ENCODE measurements around the gene ALPP.

Gene ALPP

GRCh38 chr2:232339121-232340081 is 39.1 kb upstream of the ALPP start:
- no peak for DNase-seq (ENCODE audit: low read depth)
- TF ChIP-seq CTCF (IDR thresholded peaks at IDR 0.05; ENCODE audit: low read length, missing control alignments), result peak; percentile 10
- H3K4me3 ChIP-seq (replicated peaks; ENCODE audit: low read depth, low read length), result no peak overlapping the region

- DNase-seq (ENCODE audit: low read depth), result no peak
- TF ChIP-seq CTCF (IDR thresholded peaks at IDR 0.05; ENCODE audit: low read length, missing control alignments), result no peak
- H3K4me3 ChIP-seq (replicated peaks; ENCODE audit: low read depth, low read length), result no peak overlapping the region
These were observed 38.2 kb upstream of the ALPP start for GRCh38 chr2:232340171-232340935.

- no peak overlapping the region for H3K4me3 ChIP-seq (replicated peaks; ENCODE audit: low read depth, low read length)
- DNase-seq (ENCODE audit: low read depth), result no peak
- no peak for TF ChIP-seq CTCF (IDR thresholded peaks at IDR 0.05; ENCODE audit: low read length, missing control alignments)
These were observed 37.4 kb upstream of the ALPP start for GRCh38 chr2:232341061-232341738.

- no peak for DNase-seq (ENCODE audit: low read depth)
- H3K4me3 ChIP-seq (replicated peaks; ENCODE audit: low read depth, low read length), result no peak overlapping the region
- no peak for TF ChIP-seq CTCF (IDR thresholded peaks at IDR 0.05; ENCODE audit: low read length, missing control alignments)
These were observed 36.8 kb upstream of the ALPP start for GRCh38 chr2:232341739-232342126.

GRCh38 chr2:232342635-232343565 is 35.7 kb upstream of the ALPP start:
- no peak for DNase-seq (ENCODE audit: low read depth)
- no peak overlapping the region for H3K4me3 ChIP-seq (replicated peaks; ENCODE audit: low read depth, low read length)
- TF ChIP-seq CTCF (IDR thresholded peaks at IDR 0.05; ENCODE audit: low read length, missing control alignments), result no peak

- TF ChIP-seq CTCF (IDR thresholded peaks at IDR 0.05; ENCODE audit: low read length, missing control alignments), result no peak
- no peak overlapping the region for H3K4me3 ChIP-seq (replicated peaks; ENCODE audit: low read depth, low read length)
- no peak for DNase-seq (ENCODE audit: low read depth)
These were observed 34.7 kb upstream of the ALPP start for GRCh38 chr2:232343821-232344220.
